ENCODE measurements around the gene TAOK3. TPM values are rescaled to one million over a fixed set of nuclear protein-coding genes. Genes with fewer than 3 reads are reported as not detected.
"Not testable (repeated sequence)": the region's sequence is repeated elsewhere in the genome, so short reads cannot be mapped to it uniquely, and the experiment has no call there.

Gene TAOK3
- total RNA-seq, 1 donor from 2014 or later: 1.1 TPM

DNA sequence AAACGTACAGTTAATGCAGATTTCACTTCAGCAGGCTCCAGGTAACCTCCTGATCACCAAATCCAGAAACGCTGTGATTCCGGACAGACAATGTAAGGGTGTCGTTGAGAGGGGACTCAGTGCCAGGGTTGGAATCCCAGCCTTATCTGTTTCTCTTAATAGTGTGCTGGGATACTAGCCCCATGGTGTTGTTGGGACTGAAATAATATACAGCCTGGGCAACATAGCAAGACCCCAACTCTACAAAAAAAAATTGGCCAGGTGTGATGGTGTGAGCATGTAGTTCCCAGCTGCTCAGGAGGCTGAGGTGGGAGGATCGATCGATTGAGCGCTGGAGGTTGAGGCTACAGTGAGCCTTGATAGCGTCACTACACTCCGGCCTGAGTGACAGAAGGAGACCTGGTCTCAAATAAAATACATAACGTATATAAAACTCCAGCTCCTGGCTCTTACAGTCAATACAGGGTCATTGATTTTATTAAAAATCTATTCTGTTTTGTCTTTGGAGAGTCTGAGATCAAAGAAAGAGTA lies 235.5 kb downstream of the TAOK3 start:
- Histone ChIP-seq H3K79me2 (ENCODE audit: low read depth) (peaks cover 35% of the 10 kb centered on the region), H3K36me3 (no peaks in the 10 kb centered on the region), H4K20me1 (ENCODE audit: low read depth) (peaks cover 19% of the 10 kb centered on the region), H3K27ac (no peak overlapping the region), H3K4me3 (peak overlapping the region; percentile 69), H3K4me1 (no peaks in the 10 kb centered on the region), H3K9ac (peak overlapping the region; percentile 71), H3K4me2 (peak overlapping the region; percentile 89), H3F3A (ENCODE audit: low read depth) (no peaks in the 10 kb centered on the region), H3K9me3 (ENCODE audit: low read depth) (no peaks in the 10 kb centered on the region), H2AFZ (replicated peaks) (no peak overlapping the region), H3K27me3 (no peaks in the 10 kb centered on the region)
- Mint-ChIP-seq H3K4me3 (peak overlapping the region; percentile 88), H3K27ac (no peak overlapping the region), H3K36me3 (peaks cover 22% of the 10 kb centered on the region), H3K4me1 (peaks cover 14% of the 10 kb centered on the region), H3K27me3 (ENCODE audit: insufficient read depth, low read depth) (peaks cover 6% of the 10 kb centered on the region), H3K9me3 (no peaks in the 10 kb centered on the region)
- TF ChIP-seq CTCF (IDR thresholded peaks at IDR 0.05) (no peak), EZH2 (IDR thresholded peaks at IDR 0.05) (no peak), EZH2phosphoT487 (IDR thresholded peaks at IDR 0.05) (no peak)
- DNase-seq (ENCODE audit: low spot score): no peak

DNA sequence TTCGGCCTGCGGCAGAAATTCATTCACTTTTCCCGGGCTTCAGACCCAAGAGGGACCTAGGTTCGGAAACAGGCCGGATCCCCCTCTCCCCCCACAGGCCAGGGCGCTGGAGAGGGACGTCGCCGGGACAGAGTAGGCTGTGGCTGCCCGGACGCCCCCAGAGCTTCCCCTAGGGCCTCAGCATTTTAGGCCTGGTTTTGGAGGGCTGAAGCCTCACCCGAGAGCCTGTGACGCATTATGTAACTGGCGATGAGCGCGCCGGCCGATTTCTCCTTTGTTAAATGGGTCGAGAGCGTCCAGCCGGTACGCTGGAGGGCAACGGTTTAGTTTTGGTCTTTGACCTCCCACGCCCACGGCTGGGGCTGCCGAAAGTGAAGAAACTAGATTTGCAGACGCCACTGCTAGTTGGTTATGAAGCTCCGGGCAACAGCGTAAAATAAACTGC lies 236.1 kb downstream of the TAOK3 start:
- Histone ChIP-seq H3F3A (ENCODE audit: low read depth) (no peaks in the 10 kb centered on the region), H3K4me2 (peak overlapping the region; percentile 89), H3K79me2 (ENCODE audit: low read depth) (peaks cover 35% of the 10 kb centered on the region), H2AFZ (replicated peaks) (peak overlapping the region; percentile 68), H3K27ac (no peak overlapping the region), H4K20me1 (ENCODE audit: low read depth) (peaks cover 19% of the 10 kb centered on the region), H3K27me3 (no peaks in the 10 kb centered on the region), H3K4me1 (no peaks in the 10 kb centered on the region), H3K9me3 (ENCODE audit: low read depth) (no peaks in the 10 kb centered on the region), H3K36me3 (no peaks in the 10 kb centered on the region), H3K4me3 (peak overlapping the region; percentile 69), H3K9ac (peak overlapping the region; percentile 71)
- TF ChIP-seq EZH2 (IDR thresholded peaks at IDR 0.05) (no peak), EZH2phosphoT487 (IDR thresholded peaks at IDR 0.05) (no peak), CTCF (IDR thresholded peaks at IDR 0.05) (no peak)
- Mint-ChIP-seq H3K4me3 (peak overlapping the region; percentile 88), H3K4me1 (peaks cover 18% of the 10 kb centered on the region), H3K9me3 (no peaks in the 10 kb centered on the region), H3K27ac (peak overlapping the region; percentile 86), H3K27me3 (ENCODE audit: insufficient read depth, low read depth) (peaks cover 6% of the 10 kb centered on the region), H3K36me3 (peaks cover 19% of the 10 kb centered on the region)
- DNase-seq (ENCODE audit: low spot score): peak; percentile 68

DNA sequence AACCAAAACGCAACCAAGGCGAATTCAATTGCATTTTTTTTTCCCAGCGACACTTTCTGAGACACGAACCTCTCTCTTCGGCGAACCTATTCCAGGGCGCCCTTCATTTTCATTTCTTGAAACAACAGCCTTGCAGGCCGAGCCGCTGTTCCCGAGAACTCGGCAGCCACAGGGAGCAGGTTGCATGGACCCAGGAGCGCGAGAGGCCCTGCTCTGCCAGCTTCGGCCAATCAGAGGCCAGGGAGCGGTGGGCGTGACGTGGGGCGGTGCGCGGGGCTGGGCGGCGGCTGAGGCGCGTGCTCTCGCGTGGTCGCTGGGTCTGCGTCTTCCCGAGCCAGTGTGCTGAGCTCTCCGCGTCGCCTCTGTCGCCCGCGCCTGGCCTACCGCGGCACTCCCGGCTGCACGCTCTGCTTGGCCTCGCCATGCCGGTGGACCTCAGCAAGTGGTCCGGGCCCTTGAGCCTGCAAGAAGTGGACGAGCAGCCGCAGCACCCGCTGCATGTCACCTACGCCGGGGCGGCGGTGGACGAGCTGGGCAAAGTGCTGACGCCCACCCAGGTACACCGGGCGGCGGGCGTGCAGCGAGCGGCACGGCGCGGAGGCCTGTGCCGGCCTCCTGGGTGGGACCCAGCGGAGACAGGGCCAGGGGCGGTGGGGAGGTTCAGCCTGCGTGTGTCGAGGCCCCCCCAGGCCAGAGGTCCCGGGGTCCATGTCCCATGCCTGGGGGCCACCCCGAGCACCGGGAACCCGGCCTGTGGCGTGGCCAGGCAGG lies 236.7 kb downstream of the TAOK3 start, which contains the start of gene PEBP1:
Gene PEBP1 (plus strand): TSS at position 337 of the 771 bp plus-strand sequence. CDS start 86 bp downstream, at position 423.
- no peaks in the 10 kb centered on the region for H3K27me3 ChIP-seq
- no peak for TF ChIP-seq EZH2 (IDR thresholded peaks at IDR 0.05)
- TF ChIP-seq CTCF (IDR thresholded peaks at IDR 0.05): no peak
- no peak for TF ChIP-seq EZH2phosphoT487 (IDR thresholded peaks at IDR 0.05)
- H3K4me2 ChIP-seq: peak within 1 kb of the TSS; percentile 89
- peak within 1 kb of the TSS; percentile 68 for H2AFZ ChIP-seq (replicated peaks)
- DNase-seq (ENCODE audit: low spot score): peak; percentile 89
- H3K27ac ChIP-seq: no peak within 1 kb of the TSS
- peak within 1 kb of the TSS; percentile 69 for H3K4me3 ChIP-seq
- H3K27me3 Mint-ChIP-seq (ENCODE audit: insufficient read depth, low read depth): peaks cover 4% of the 10 kb centered on the region
- H3K9me3 ChIP-seq (ENCODE audit: low read depth): no peaks in the 10 kb centered on the region
- H3K4me1 Mint-ChIP-seq: peaks cover 18% of the 10 kb centered on the region
- peak within 1 kb of the TSS; percentile 94 for H3K4me3 Mint-ChIP-seq
- no peaks in the 10 kb centered on the region for H3K4me1 ChIP-seq
- peak within 1 kb of the TSS; percentile 91 for H3K27ac Mint-ChIP-seq
- H3K36me3 ChIP-seq: no peaks in the 10 kb centered on the region
- no peaks in the 10 kb centered on the region for H3K9me3 Mint-ChIP-seq
- H3F3A ChIP-seq (ENCODE audit: low read depth): no peaks in the 10 kb centered on the region
- H4K20me1 ChIP-seq (ENCODE audit: low read depth): peaks cover 19% of the 10 kb centered on the region
- H3K9ac ChIP-seq: peak within 1 kb of the TSS; percentile 71
- peaks cover 35% of the 10 kb centered on the region for H3K79me2 ChIP-seq (ENCODE audit: low read depth)
- peaks cover 16% of the 10 kb centered on the region for H3K36me3 Mint-ChIP-seq

DNA sequence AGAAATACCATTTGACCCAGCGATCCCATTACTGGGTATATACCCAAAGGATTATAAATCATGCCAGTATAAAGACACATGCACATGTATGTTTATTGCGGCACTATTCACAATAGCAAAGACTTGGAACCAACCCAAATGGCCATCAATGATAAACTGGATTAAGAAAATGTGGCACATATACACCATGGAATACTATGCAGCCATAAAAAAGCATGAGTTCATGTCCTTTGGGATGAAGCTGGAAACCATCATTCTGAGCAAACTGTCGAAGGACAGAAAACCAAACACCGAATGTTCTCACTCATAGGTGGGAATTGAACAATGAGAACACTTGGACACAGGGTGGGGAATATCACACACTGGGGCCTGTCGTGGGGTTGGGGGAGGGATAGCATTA lies 243.3 kb downstream of the TAOK3 start:
- not testable (repeated sequence) for H3K27me3 ChIP-seq; H3K27me3 Mint-ChIP-seq (ENCODE audit: insufficient read depth, low read depth); H3K36me3 Mint-ChIP-seq; H4K20me1 ChIP-seq (ENCODE audit: low read depth); H3K9me3 Mint-ChIP-seq; H3K9ac ChIP-seq; H3F3A ChIP-seq (ENCODE audit: low read depth); H3K4me2 ChIP-seq; H3K27ac ChIP-seq; H3K4me1 Mint-ChIP-seq; H2AFZ ChIP-seq (replicated peaks); H3K79me2 ChIP-seq (ENCODE audit: low read depth); H3K27ac Mint-ChIP-seq; H3K4me3 Mint-ChIP-seq; H3K4me1 ChIP-seq; H3K36me3 ChIP-seq; H3K4me3 ChIP-seq; DNase-seq (ENCODE audit: low spot score); H3K9me3 ChIP-seq (ENCODE audit: low read depth)
